GM12878 (cell line): ENCODE results near the gene ZNF213.

Source experiments
- EGR1 ChIP-seq, 2 experiments: IDR thresholded peaks; 1 replicate in 1 of 2; 2 replicates in 1 of 2; pipeline ENCODE4 v1.6.1; 2011 to 2012; ENCODE audit warnings: low read depth in 2 of 2, low read length in 2 of 2, borderline replicate concordance in 1 of 2, mild to moderate bottlenecking in 1 of 2, moderate library complexity in 1 of 2
- PKNOX1 ChIP-seq: fragments of 450-650 bp; IDR thresholded peaks from 2 replicates; pipeline ENCODE4 v1.6.1; 2016; ENCODE audit warnings: mild to moderate bottlenecking
- TARDBP ChIP-seq: IDR thresholded peaks from 2 replicates; pipeline ENCODE4 v1.6.1; 2016; ENCODE audit warnings: borderline replicate concordance
- YY1 ChIP-seq: IDR thresholded peaks from 2 replicates; pipeline ENCODE4 v1.6.1; 2011; ENCODE audit warnings: low read depth, mild to moderate bottlenecking, low read length
- TF ChIP-seq, protein P1 (sequence below), 3 experiments: IDR thresholded peaks in 2 of 3; conservative IDR thresholded peaks in 1 of 3; 2 replicates each; pipeline ENCODE4 v1.5.1; 2011; ENCODE audit warnings: low read depth in 3 of 3, low read length in 3 of 3, mild to moderate bottlenecking in 3 of 3, control low read depth in 2 of 3, moderate library complexity in 2 of 3, inconsistent platforms in 1 of 3, mixed read lengths in 1 of 3; ENCODE audit not compliant: control insufficient read depth in 2 of 3, insufficient read depth in 1 of 3; ENCODE audit errors: extremely low read depth in 1 of 3

DNA sequence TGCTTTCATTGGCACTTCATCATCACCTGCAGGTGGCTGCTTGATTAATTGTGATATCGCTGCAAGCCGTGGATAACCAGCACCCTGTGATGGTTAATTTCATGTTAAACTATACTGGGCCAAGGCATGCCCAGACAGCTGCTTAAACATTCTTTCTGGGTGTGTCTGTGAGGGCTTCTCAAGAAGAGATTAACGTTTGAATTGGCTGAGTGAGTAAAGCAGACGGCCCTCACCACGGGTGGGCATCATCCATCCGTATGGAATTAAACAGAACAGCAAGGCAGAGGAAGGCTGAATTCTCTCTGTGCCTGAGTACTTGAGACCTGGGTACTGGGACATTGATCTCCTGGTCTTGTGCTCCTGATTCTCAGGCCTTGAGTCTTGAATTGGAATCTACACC is 7.1 kb upstream of the ZNF213 start:
- no peak for TF ChIP-seq EGR1 (IDR thresholded peaks at IDR 0.05; ENCODE audit: borderline replicate concordance in 1 of 2, low read depth in 2 of 2, low read length in 2 of 2)
- TF ChIP-seq, protein P1, sequence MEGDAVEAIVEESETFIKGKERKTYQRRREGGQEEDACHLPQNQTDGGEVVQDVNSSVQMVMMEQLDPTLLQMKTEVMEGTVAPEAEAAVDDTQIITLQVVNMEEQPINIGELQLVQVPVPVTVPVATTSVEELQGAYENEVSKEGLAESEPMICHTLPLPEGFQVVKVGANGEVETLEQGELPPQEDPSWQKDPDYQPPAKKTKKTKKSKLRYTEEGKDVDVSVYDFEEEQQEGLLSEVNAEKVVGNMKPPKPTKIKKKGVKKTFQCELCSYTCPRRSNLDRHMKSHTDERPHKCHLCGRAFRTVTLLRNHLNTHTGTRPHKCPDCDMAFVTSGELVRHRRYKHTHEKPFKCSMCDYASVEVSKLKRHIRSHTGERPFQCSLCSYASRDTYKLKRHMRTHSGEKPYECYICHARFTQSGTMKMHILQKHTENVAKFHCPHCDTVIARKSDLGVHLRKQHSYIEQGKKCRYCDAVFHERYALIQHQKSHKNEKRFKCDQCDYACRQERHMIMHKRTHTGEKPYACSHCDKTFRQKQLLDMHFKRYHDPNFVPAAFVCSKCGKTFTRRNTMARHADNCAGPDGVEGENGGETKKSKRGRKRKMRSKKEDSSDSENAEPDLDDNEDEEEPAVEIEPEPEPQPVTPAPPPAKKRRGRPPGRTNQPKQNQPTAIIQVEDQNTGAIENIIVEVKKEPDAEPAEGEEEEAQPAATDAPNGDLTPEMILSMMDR (IDR thresholded peaks at IDR 0.05 in 2 of 3, conservative IDR thresholded peaks at IDR 0.05 in 1 of 3; ENCODE audit: control insufficient read depth in 2 of 3, extremely low read depth in 1 of 3, insufficient read depth in 1 of 3, low read depth in 3 of 3, low read length in 3 of 3) = no peak
- TF ChIP-seq YY1 = no peak
- TF ChIP-seq PKNOX1 = no peak
- TF ChIP-seq TARDBP = no peak
